Measurements from ENCODE around the gene XPA. TPM values are rescaled to one million over a fixed set of nuclear protein-coding genes. Genes with fewer than 3 reads are reported as not detected.
"Not testable (repeated sequence)": the region's sequence is repeated elsewhere in the genome, so short reads cannot be mapped to it uniquely, and the experiment has no call there.

XPA gene
- total RNA-seq (ENCODE audit: low replicate concordance) = 11.6 and 13.7 TPM in 2 replicates
- long read RNA-seq, transcript XPA-201 (6 exons, 1,417 nt) = major isoform, 8 of 14 reads
- long read RNA-seq, partial matches to known transcripts = 2 of 14 reads
- long read RNA-seq, other reads (novel, unspliced or antisense) = 4 of 14 reads

GRCh38 chr9:97696803-97697601 lies at the start of gene XPA:
TSS of gene XPA (minus strand) at chr9:97697340. CDS start at chr9:97697292, 48 bp downstream.
- no peaks in the 10 kb centered on the region for H3K9me3 Mint-ChIP-seq
- H3K27ac Mint-ChIP-seq = peak within 1 kb of the TSS; percentile 95
- peaks cover 38% of the 10 kb centered on the region for H3K4me1 Mint-ChIP-seq (ENCODE audit: unreplicated experiment)

DNA sequence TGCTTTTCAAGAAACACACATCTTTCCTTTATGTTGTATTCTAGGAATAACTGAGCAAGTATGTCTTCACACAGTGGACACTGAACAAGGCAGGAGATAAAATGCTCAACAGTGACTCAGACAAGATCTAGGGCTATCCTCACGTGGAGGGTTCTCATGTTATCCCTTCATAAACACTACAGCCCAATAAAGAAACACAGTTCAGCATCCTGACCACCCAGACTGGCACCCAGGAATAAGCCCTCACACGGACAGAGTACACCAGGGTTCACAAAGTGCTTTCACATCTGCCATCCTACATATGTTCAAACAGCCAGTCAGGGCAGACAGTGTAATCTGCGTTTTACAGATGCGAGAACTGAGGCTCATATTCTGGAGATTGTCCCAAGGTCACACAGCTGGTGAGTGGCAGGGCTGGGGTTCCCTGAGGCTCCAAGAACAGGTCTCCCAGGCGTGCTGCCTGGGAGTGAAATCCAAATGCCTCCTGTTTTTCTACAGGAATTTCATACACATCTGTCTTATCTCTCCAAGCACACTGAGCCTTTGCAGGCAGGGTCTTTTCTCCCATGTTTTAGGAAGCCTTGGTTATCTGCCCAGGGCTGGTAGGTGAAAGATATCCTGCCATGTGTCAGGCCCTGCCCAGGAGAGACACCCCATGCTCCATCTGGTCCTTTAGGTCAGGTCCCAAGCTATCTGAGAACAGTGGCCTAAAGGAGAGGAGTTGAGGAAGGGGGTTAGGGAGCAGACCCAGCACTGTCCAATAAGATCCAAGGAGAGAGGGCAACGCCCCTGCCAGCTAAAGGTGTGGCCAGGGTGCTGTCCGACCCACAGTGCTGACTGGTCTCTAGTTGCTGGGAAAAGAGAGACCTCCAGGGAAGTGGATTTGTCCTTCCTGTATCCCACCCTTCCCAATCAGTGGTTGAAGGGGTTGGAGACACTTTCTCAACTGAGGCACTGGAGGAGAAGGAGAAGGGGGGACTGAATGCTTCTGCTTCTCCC lies 47.9 kb upstream of the XPA start:
- Mint-ChIP-seq H3K36me3 (no peaks in the 10 kb centered on the region), H3K27me3 (peaks cover 54% of the 10 kb centered on the region), H3K4me1 (ENCODE audit: unreplicated experiment) (peaks cover 5% of the 10 kb centered on the region), H3K9me3 (peaks cover 5% of the 10 kb centered on the region), H3K27ac (no peak overlapping the region), H3K4me3 (no peak overlapping the region)
- TF ChIP-seq, protein P1, sequence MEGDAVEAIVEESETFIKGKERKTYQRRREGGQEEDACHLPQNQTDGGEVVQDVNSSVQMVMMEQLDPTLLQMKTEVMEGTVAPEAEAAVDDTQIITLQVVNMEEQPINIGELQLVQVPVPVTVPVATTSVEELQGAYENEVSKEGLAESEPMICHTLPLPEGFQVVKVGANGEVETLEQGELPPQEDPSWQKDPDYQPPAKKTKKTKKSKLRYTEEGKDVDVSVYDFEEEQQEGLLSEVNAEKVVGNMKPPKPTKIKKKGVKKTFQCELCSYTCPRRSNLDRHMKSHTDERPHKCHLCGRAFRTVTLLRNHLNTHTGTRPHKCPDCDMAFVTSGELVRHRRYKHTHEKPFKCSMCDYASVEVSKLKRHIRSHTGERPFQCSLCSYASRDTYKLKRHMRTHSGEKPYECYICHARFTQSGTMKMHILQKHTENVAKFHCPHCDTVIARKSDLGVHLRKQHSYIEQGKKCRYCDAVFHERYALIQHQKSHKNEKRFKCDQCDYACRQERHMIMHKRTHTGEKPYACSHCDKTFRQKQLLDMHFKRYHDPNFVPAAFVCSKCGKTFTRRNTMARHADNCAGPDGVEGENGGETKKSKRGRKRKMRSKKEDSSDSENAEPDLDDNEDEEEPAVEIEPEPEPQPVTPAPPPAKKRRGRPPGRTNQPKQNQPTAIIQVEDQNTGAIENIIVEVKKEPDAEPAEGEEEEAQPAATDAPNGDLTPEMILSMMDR (conservative IDR thresholded peaks at IDR 0.05) = no peak
- DNase-seq (ENCODE audit: extremely low spot score, unreplicated experiment) = no peak

More at GRCh38 chr9:97696803-97697601, at the start of gene XPA:
- H3K4me3 Mint-ChIP-seq = peak within 1 kb of the TSS; percentile 96
- TF ChIP-seq, protein P1 (conservative IDR thresholded peaks at IDR 0.05) = no peak
- no peaks in the 10 kb centered on the region for H3K27me3 Mint-ChIP-seq
- peaks cover 8% of the 10 kb centered on the region for H3K36me3 Mint-ChIP-seq
- peak; percentile 98 for DNase-seq (ENCODE audit: extremely low spot score, unreplicated experiment)

DNA sequence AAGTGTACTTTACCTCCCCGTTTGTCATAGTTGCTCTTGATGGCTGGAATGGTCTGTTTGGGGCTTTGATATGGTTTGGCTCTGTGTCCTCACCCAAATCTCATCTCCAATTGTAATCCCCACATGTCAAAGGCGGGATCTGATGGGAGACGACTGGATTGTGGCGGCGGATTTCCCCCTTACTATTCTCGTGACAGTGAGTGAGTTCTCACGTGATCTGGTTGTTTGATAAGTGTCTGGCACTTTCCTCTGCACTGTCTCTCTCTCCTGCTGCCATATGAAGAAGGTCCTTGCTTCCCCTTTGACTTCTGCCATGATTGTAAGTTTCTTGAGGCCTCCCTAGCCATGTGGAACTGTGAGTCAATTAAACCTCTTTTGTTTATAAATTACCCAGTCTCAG lies 46.9 kb upstream of the XPA start:
- H3K27me3 Mint-ChIP-seq = peaks cover 61% of the 10 kb centered on the region
- not testable (repeated sequence) for H3K4me3 Mint-ChIP-seq; H3K4me1 Mint-ChIP-seq (ENCODE audit: unreplicated experiment); DNase-seq (ENCODE audit: extremely low spot score, unreplicated experiment); H3K36me3 Mint-ChIP-seq; H3K9me3 Mint-ChIP-seq; H3K27ac Mint-ChIP-seq

GRCh38 chr9:97742545-97742944 lies 45.4 kb upstream of the XPA start:
- Mint-ChIP-seq H3K9me3 (peaks cover 5% of the 10 kb centered on the region), H3K4me3 (peak overlapping the region; percentile 31), H3K27me3 (peaks cover 68% of the 10 kb centered on the region), H3K4me1 (ENCODE audit: unreplicated experiment) (peaks cover 5% of the 10 kb centered on the region), H3K36me3 (no peaks in the 10 kb centered on the region), H3K27ac (no peak overlapping the region)
- TF ChIP-seq, protein P1 (conservative IDR thresholded peaks at IDR 0.05) = no peak
- no peak for DNase-seq (ENCODE audit: extremely low spot score, unreplicated experiment)

DNA sequence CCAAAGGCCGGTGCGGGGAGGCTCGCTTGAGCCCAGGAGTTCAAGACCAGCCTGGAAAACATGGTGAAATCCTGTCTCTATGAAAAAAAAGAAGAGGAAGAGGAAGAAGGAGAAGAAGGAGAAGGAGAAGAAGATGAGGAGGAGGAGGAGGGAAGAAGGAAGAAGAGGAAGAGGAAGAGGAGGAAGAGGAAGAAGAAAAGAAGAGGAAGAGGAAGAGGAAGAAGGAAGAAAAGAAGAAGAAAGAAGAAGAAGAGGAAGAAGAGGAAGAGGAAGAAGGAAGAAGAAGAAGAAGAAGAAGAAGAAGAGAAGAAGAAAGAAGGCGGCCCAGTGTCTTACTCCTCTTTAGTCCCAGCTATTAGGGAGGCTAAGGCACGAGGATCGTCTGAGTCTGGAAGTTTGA lies 44.8 kb upstream of the XPA start:
- Mint-ChIP-seq H3K27ac (no peak overlapping the region), H3K27me3 (peaks cover 66% of the 10 kb centered on the region), H3K9me3 (peaks cover 5% of the 10 kb centered on the region), H3K4me3 (peak overlapping the region; percentile 62), H3K4me1 (ENCODE audit: unreplicated experiment) (peaks cover 5% of the 10 kb centered on the region), H3K36me3 (no peaks in the 10 kb centered on the region)
- no peak for DNase-seq (ENCODE audit: extremely low spot score, unreplicated experiment)
- TF ChIP-seq, protein P1 (conservative IDR thresholded peaks at IDR 0.05) = no peak
